Measurements from ENCODE around the gene MAD1L1. TPM values are rescaled to one million over a fixed set of nuclear protein-coding genes. Genes with fewer than 3 reads are reported as not detected.

MAD1L1 gene
- total RNA-seq, 4 donors from 2014 or later = 8.0 to 52.7 (median 26.7) TPM

- Histone ChIP-seq H3K4me3 (peak overlapping the region in 2 of 4 donors; percentile 5 to 36), H3K9me3 (no peaks in the 10 kb centered on the region), H3K27me3 (no peaks in the 10 kb centered on the region), H3K4me1 (no peaks in the 10 kb centered on the region), H3K36me3 (no peaks in the 10 kb centered on the region), H3K27ac (peak overlapping the region in 3 of 4 donors; percentile 62 to 65 (median 64))
- intact Hi-C loops (cut with DNase I; ENCODE audit: low total_unique reads) (no loop called here), in situ Hi-C loops (cut with MboI; ENCODE audit: low pct_ligation_motif_present in 1 of 4, low pct_unique_long_range_greater_than_20kb in 1 of 4, low sequenced_read_pairs in 3 of 4) (no loop called here)
- TF ChIP-seq POLR2A (IDR thresholded peaks at IDR 0.05) (no peak), POLR2AphosphoS5 (IDR thresholded peaks at IDR 0.05) (no peak), EP300 (IDR thresholded peaks at IDR 0.05; ENCODE audit: low read depth) (no peak), CTCF (IDR thresholded peaks at IDR 0.05) (no peak)
- 55 to 87% methylated on average over 4 to 28 of the region's 28 CpGs for WGBS, 2 donors (ENCODE audit: low coverage in 1 of 2)
- no peak for DNase-seq
These were observed 293.0 kb downstream of the MAD1L1 start for GRCh38 chr7:1939434-1940401.

GRCh38 chr7:1938788-1939433 is 293.8 kb downstream of the MAD1L1 start:
- Histone ChIP-seq H3K27ac (no peak overlapping the region), H3K4me3 (peak overlapping the region in 1 of 4 donors; percentile 36), H3K4me1 (no peaks in the 10 kb centered on the region), H3K36me3 (no peaks in the 10 kb centered on the region), H3K27me3 (no peaks in the 10 kb centered on the region), H3K9me3 (no peaks in the 10 kb centered on the region)
- DNase-seq = no peak
- TF ChIP-seq POLR2AphosphoS5 (IDR thresholded peaks at IDR 0.05) (no peak), POLR2A (IDR thresholded peaks at IDR 0.05) (no peak), CTCF (IDR thresholded peaks at IDR 0.05) (no peak), EP300 (IDR thresholded peaks at IDR 0.05; ENCODE audit: low read depth) (no peak)
- intact Hi-C loops (cut with DNase I; ENCODE audit: low total_unique reads) (no loop called here), in situ Hi-C loops (cut with MboI; ENCODE audit: low pct_ligation_motif_present in 1 of 4, low pct_unique_long_range_greater_than_20kb in 1 of 4, low sequenced_read_pairs in 3 of 4) (no loop called here)
- WGBS, 2 donors (ENCODE audit: low coverage in 1 of 2) = 93% methylated on average over 28 of the region's 39 CpGs; no CpG with 5 or more reads in 1 of the 2 donors

DNA sequence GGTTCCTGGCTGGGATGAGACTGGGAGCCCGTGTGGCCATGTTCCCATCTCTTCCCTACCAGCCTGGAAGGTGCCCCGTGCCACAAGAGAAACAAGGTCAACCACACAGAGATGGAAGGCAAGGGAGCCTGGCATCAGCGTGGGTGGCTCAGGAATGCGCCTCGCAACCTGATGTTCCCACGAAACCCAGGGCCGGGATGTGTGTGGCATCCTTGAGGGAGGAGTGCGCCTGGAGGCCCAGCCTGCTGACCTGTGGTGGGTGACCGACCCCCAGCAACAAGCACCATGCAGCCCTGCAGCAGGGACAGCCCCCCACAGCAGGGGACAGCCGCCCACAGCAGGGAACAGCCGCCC is 295.5 kb downstream of the MAD1L1 start:
- intact Hi-C loops (cut with DNase I; ENCODE audit: low total_unique reads) (no loop called here), in situ Hi-C loops (cut with MboI; ENCODE audit: low pct_ligation_motif_present in 1 of 4, low pct_unique_long_range_greater_than_20kb in 1 of 4, low sequenced_read_pairs in 3 of 4) (no loop called here)
- Histone ChIP-seq H3K36me3 (no peaks in the 10 kb centered on the region), H3K4me1 (no peaks in the 10 kb centered on the region), H3K4me3 (no peak overlapping the region), H3K27ac (no peak overlapping the region), H3K27me3 (no peaks in the 10 kb centered on the region), H3K9me3 (no peaks in the 10 kb centered on the region)
- DNase-seq = no peak
- WGBS, 2 donors (ENCODE audit: low coverage in 1 of 2) = 89% methylated on average over 10 of the region's 11 CpGs; no CpG with 5 or more reads in 1 of the 2 donors
- TF ChIP-seq CTCF (IDR thresholded peaks at IDR 0.05) (no peak), POLR2AphosphoS5 (IDR thresholded peaks at IDR 0.05) (no peak), POLR2A (IDR thresholded peaks at IDR 0.05) (no peak), EP300 (IDR thresholded peaks at IDR 0.05; ENCODE audit: low read depth) (no peak)

DNA sequence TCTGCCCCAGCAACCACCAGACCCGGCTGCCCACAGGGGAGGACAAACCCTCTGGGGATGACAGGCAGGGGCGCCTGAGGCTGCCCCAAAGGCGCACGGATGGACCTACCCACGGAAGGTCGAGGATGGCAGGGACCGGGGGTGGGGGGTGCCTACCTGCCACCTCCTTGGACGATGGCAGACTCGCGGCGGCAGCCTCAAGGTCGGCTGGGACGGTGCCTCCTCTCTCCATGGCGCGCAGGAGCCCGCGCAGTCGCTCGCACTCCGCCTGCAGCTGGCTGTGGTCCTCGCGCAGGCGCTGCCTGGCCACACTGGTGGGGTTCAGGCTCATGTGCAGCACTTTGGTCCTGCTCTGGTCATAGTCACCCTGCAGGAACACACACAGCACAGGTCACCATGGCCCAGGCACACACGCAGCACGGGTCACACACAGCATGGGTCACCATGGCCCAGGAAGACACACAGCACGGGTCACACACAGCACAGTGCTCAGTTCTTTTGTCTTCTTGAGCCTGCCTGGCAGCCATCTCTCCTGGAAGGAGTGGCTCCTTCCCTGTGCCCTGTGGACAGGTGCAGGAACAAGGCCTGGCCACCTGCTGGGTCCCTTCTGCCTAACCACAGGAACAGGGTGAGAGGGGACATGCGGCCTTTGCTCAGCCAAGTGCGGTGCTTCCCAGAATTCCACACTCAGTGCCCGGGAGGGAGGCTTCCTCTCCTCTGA is 296.1 kb downstream of the MAD1L1 start:
- WGBS, 2 donors (ENCODE audit: low coverage in 1 of 2) = 88% methylated on average over 29 of the region's 29 CpGs; no CpG with 5 or more reads in 1 of the 2 donors
- TF ChIP-seq POLR2A (IDR thresholded peaks at IDR 0.05) (no peak), EP300 (IDR thresholded peaks at IDR 0.05; ENCODE audit: low read depth) (no peak), POLR2AphosphoS5 (IDR thresholded peaks at IDR 0.05) (no peak), CTCF (IDR thresholded peaks at IDR 0.05) (no peak)
- no peaks in the 10 kb centered on the region for H3K27me3 ChIP-seq
- no peaks in the 10 kb centered on the region for H3K36me3 ChIP-seq
- in situ Hi-C loops (cut with MboI; ENCODE audit: low pct_ligation_motif_present in 1 of 4, low pct_unique_long_range_greater_than_20kb in 1 of 4, low sequenced_read_pairs in 3 of 4) (no loop called here), intact Hi-C loops (cut with DNase I; ENCODE audit: low total_unique reads) (no loop called here)
- no peak overlapping the region for H3K4me3 ChIP-seq
- no peak for DNase-seq
- H3K27ac ChIP-seq = no peak overlapping the region
- no peaks in the 10 kb centered on the region for H3K9me3 ChIP-seq
- H3K4me1 ChIP-seq = no peaks in the 10 kb centered on the region
